Panc1 (cell line): ENCODE data around the gene DIAPH3. TPM values are rescaled to one million over a fixed set of nuclear protein-coding genes. Genes with fewer than 3 reads are reported as not detected.

ENCODE experiments used
- ATAC-seq: fragments of 200-7000 bp; cut with Tn5 transposase; 2 replicates; pipeline ENCODE4 v1.9.1; 2020; ENCODE audit warnings: mild to moderate bottlenecking, moderate library complexity
- Bru-seq: library from RNA; stranded (reverse); fragments of 400-500 nt; gene quantifications from one replicate; lab custom pipeline; 2021; lab: Mats Ljungman, UMichigan
- BruChase-seq, 2 experiments: library from RNA; stranded (reverse); fragments of 400-500 nt; gene quantifications; one replicate each; lab custom pipeline; 2021; lab: Mats Ljungman, UMichigan
- BruUV-seq: library from RNA; stranded (reverse); fragments of 400-500 nt; replicated peaks from 2 replicates; lab custom pipeline; 2021; lab: Mats Ljungman, UMichigan
- CTCF ChIA-PET: fragments of 300-600 bp; sonication (Branson Sonifier 250); formaldehyde crosslinking; loops from one replicate; lab custom pipeline; 2022; ENCODE audit warnings: antibody characterized with exemption; lab: Charles Lee
- POLR2A ChIA-PET: fragments of 300-600 bp; sonication (Branson Sonifier 250); formaldehyde crosslinking; loops from one replicate; lab custom pipeline; 2022; ENCODE audit warnings: antibody characterized with exemption; lab: Charles Lee
- DNase-seq: peaks from one replicate; pipeline ENCODE4 v3.0.0-alpha.2; 2010; ENCODE audit warnings: low read depth, low spot score
- H3K27ac ChIP-seq: 2 replicates; pipeline ENCODE4 v1.5.1; 2011; ENCODE audit warnings: mild to moderate bottlenecking, low read length, inconsistent platforms
- H3K27me3 ChIP-seq: fragments of 200-500 bp; sonication (Bioruptor generic); 2 replicates; pipeline ENCODE4 v1.6.0; 2014; ENCODE audit warnings: low read length, inconsistent platforms; ENCODE audit not compliant: control insufficient read depth, insufficient read depth
- H3K36me3 ChIP-seq: fragments of 200-500 bp; sonication (Bioruptor generic); 2 replicates; pipeline ENCODE4 v1.5.1; 2014; ENCODE audit warnings: inconsistent platforms, mild to moderate bottlenecking, low read length, moderate library complexity; ENCODE audit not compliant: control insufficient read depth, insufficient read depth
- H3K4me1 ChIP-seq: 2 replicates; pipeline ENCODE4 v1.5.1; 2011; ENCODE audit warnings: inconsistent platforms, mild to moderate bottlenecking, low read length, moderate library complexity; ENCODE audit not compliant: control insufficient read depth, insufficient read depth
- H3K4me3 ChIP-seq, 2 experiments: 2 replicates each; pipeline ENCODE4 v1.5.1; 2011 to 2012; ENCODE audit warnings: low read depth in 2 of 2, low read length in 2 of 2, mild to moderate bottlenecking in 2 of 2, inconsistent platforms in 1 of 2, moderate library complexity in 1 of 2
- H3K9me3 ChIP-seq: fragments of 200-500 bp; sonication (Bioruptor generic); 2 replicates; pipeline ENCODE4 v1.5.1; 2014; ENCODE audit warnings: low read depth, mild to moderate bottlenecking, inconsistent platforms, low read length, moderate library complexity; ENCODE audit not compliant: control insufficient read depth, insufficient read depth
- POLR2AphosphoS5 ChIP-seq: IDR thresholded peaks from 2 replicates; pipeline ENCODE4 v1.6.1; 2012; ENCODE audit warnings: mild to moderate bottlenecking, low read depth, low read length, moderate library complexity
- SIN3A ChIP-seq: IDR thresholded peaks from 2 replicates; pipeline ENCODE4 v1.6.1; 2012; ENCODE audit warnings: low read depth, mild to moderate bottlenecking, low read length, moderate library complexity, borderline replicate concordance; ENCODE audit not compliant: insufficient read depth
- TCF7L2 ChIP-seq: IDR thresholded peaks from 2 replicates; pipeline ENCODE4 v1.6.1; 2011; ENCODE audit warnings: mild to moderate bottlenecking, low read depth, low read length, inconsistent platforms
- in situ Hi-C: cut with HindIII; loops from 2 replicates; pipeline ENCODE4 v1.10.0; 2016; ENCODE audit warnings: low sequenced_read_pairs, low pct_unique_long_range_greater_than_20kb
- intact Hi-C: fragments of 100-400 bp; cut with micrococcal nuclease; formaldehyde crosslinking; loops from one replicate; pipeline ENCODE4 v1.10.0; 2022; ENCODE audit not compliant: unreplicated experiment
- long read RNA-seq: library from polyadenylated mRNA; unstranded; transcript quantifications from one replicate; pipeline ENCODE4 v2.0.0, GENCODE V29; 2021; ENCODE audit not compliant: unreplicated experiment
- polyA plus RNA-seq: library from polyadenylated mRNA; unstranded; fragments of >200 nt; gene quantifications from one replicate; pipeline ENCODE4 v1.2.1, GENCODE V29; 2012; ENCODE audit warnings: missing spikeins; ENCODE audit not compliant: insufficient read length
- total RNA-seq: library from RNA; stranded (reverse); gene quantifications from one replicate; pipeline ENCODE4 v1.2.1, GENCODE V29; 2021; ENCODE audit not compliant: unreplicated experiment
- TF ChIP-seq, protein P1 (sequence below), 2 experiments: IDR thresholded peaks; 2 replicates each; pipeline ENCODE4 v1.6.1; 2011 to 2012; ENCODE audit warnings: low read depth in 2 of 2, control low read depth in 1 of 2, low read length in 1 of 2, mild to moderate bottlenecking in 1 of 2, moderate library complexity in 1 of 2; ENCODE audit not compliant: insufficient read depth in 1 of 2
- TF ChIP-seq, protein P2 (sequence below): fragments of 450-650 bp; IDR thresholded peaks from 2 replicates; pipeline ENCODE4 v1.5.1; 2017; ENCODE audit warnings: mild to moderate bottlenecking

Gene DIAPH3
- total RNA-seq (15.4 TPM), Bru-seq, nascent RNA (percentile 76 among the genes with signal in this experiment), BruChase-seq, experiment 1, labeled RNA remaining after a 2-hour chase (percentile 59 among the genes with signal in this experiment), BruChase-seq, experiment 2, labeled RNA remaining after a 6-hour chase (percentile 58 among the genes with signal in this experiment)
- 3.3 TPM for polyA plus RNA-seq
- long read RNA-seq, full-length matches to known transcripts = 6 of 32 reads
- long read RNA-seq, partial matches to known transcripts = 20 of 32 reads
- long read RNA-seq, other reads (novel, unspliced or antisense) = 6 of 32 reads

GRCh38 chr13:60163478-60164233, at the start of gene DIAPH3:
TSS of gene DIAPH3 (minus strand) at chr13:60163928. CDS start at chr13:60163766, 162 bp downstream.
- intact Hi-C loops = no loop called here
- Histone ChIP-seq H3K4me3 (peak within 1 kb of the TSS; percentile 88 to 95), H3K27me3 (no peaks in the 10 kb centered on the region), H3K36me3 (no peaks in the 10 kb centered on the region; the same call in 1 of the 2 replicates), H3K4me1 (peaks cover 5% of the 10 kb centered on the region), H3K27ac (peak within 1 kb of the TSS; percentile 96), H3K9me3 (no peaks in the 10 kb centered on the region)
- in situ Hi-C loops = no loop called here
- ATAC-seq (peak; percentile 100), DNase-seq (peak; percentile 50)
- ChIA-PET POLR2A (no interaction called here), CTCF (no interaction called here)
- TF ChIP-seq TCF7L2 = peak; percentile 26; the same call in 1 of the 2 replicates
- TF ChIP-seq, protein P1, sequence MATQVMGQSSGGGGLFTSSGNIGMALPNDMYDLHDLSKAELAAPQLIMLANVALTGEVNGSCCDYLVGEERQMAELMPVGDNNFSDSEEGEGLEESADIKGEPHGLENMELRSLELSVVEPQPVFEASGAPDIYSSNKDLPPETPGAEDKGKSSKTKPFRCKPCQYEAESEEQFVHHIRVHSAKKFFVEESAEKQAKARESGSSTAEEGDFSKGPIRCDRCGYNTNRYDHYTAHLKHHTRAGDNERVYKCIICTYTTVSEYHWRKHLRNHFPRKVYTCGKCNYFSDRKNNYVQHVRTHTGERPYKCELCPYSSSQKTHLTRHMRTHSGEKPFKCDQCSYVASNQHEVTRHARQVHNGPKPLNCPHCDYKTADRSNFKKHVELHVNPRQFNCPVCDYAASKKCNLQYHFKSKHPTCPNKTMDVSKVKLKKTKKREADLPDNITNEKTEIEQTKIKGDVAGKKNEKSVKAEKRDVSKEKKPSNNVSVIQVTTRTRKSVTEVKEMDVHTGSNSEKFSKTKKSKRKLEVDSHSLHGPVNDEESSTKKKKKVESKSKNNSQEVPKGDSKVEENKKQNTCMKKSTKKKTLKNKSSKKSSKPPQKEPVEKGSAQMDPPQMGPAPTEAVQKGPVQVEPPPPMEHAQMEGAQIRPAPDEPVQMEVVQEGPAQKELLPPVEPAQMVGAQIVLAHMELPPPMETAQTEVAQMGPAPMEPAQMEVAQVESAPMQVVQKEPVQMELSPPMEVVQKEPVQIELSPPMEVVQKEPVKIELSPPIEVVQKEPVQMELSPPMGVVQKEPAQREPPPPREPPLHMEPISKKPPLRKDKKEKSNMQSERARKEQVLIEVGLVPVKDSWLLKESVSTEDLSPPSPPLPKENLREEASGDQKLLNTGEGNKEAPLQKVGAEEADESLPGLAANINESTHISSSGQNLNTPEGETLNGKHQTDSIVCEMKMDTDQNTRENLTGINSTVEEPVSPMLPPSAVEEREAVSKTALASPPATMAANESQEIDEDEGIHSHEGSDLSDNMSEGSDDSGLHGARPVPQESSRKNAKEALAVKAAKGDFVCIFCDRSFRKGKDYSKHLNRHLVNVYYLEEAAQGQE (IDR thresholded peaks at IDR 0.05; ENCODE audit: insufficient read depth in 1 of 2, low read depth in 2 of 2, low read length in 1 of 2) = 0 out of 4 replicates have a peak, but pooled peaks of 1 of the 2 experiments have one; percentile 12
- TF ChIP-seq SIN3A = peak; percentile 85
- peak; percentile 90 for TF ChIP-seq POLR2AphosphoS5
- TF ChIP-seq, protein P2, sequence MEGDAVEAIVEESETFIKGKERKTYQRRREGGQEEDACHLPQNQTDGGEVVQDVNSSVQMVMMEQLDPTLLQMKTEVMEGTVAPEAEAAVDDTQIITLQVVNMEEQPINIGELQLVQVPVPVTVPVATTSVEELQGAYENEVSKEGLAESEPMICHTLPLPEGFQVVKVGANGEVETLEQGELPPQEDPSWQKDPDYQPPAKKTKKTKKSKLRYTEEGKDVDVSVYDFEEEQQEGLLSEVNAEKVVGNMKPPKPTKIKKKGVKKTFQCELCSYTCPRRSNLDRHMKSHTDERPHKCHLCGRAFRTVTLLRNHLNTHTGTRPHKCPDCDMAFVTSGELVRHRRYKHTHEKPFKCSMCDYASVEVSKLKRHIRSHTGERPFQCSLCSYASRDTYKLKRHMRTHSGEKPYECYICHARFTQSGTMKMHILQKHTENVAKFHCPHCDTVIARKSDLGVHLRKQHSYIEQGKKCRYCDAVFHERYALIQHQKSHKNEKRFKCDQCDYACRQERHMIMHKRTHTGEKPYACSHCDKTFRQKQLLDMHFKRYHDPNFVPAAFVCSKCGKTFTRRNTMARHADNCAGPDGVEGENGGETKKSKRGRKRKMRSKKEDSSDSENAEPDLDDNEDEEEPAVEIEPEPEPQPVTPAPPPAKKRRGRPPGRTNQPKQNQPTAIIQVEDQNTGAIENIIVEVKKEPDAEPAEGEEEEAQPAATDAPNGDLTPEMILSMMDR = no peak
- BruUV-seq = TSS peak; percentile 83

GRCh38 chr13:60213236-60213744, 49.6 kb upstream of the DIAPH3 start:
- H3K4me3 ChIP-seq = no peak overlapping the region
- H3K27ac ChIP-seq = no peak overlapping the region
- no TSS peak for BruUV-seq
- no peaks in the 10 kb centered on the region for H3K9me3 ChIP-seq
- ATAC-seq (no peak), DNase-seq (no peak)
- POLR2A ChIA-PET = no interaction called here
- intact Hi-C loops (no loop called here), in situ Hi-C loops (no loop called here)
- H3K4me1 ChIP-seq = no peaks in the 10 kb centered on the region
- H3K27me3 ChIP-seq = peaks cover 2% of the 10 kb centered on the region
- TF ChIP-seq, protein P1 (IDR thresholded peaks at IDR 0.05; ENCODE audit: insufficient read depth in 1 of 2, low read depth in 2 of 2, low read length in 1 of 2) = no peak
- no peak for TF ChIP-seq SIN3A
- TF ChIP-seq TCF7L2 = no peak
- TF ChIP-seq, protein P2 = no peak
- TF ChIP-seq POLR2AphosphoS5 = no peak
- no peaks in the 10 kb centered on the region for H3K36me3 ChIP-seq
- CTCF ChIA-PET = no interaction called here
